ENCODE data around the gene CASK.

The CASK gene

DNA sequence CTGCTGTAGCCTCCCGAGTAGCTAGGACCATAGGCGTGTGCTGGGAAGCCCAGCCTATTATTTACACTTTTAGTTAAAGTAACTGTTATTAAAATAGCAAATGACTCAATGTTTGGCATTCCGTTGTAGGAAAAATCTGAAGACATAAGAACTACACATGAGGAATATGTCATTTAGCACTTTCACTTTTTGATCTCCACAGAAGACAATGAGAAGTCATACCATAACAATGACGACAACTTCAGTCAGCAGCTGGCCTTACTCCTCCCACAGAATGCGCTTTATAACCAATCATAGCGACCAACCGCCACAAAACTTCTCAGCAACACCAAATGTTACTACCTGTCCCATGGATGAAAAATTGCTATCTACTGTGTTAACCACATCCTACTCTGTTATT, 227.9 kb downstream of the CASK start:
- ChIA-PET CTCF (no interaction called here), POLR2A (no interaction called here)
- TF ChIP-seq SP1 (IDR thresholded peaks at IDR 0.05) (no peak), ELF4 (IDR thresholded peaks at IDR 0.05) (no peak), PKNOX1 (IDR thresholded peaks at IDR 0.05) (no peak), ZNF384 (IDR thresholded peaks at IDR 0.05) (no peak), L3MBTL2 (conservative IDR thresholded peaks at IDR 0.05) (no peak), NFRKB (IDR thresholded peaks at IDR 0.05) (no peak), HDGF (IDR thresholded peaks at IDR 0.05; ENCODE audit: borderline replicate concordance) (no peak), SUZ12 (IDR thresholded peaks at IDR 0.05) (no peak)
- DNase-seq (ENCODE audit: extremely low spot score) = no peak

DNA sequence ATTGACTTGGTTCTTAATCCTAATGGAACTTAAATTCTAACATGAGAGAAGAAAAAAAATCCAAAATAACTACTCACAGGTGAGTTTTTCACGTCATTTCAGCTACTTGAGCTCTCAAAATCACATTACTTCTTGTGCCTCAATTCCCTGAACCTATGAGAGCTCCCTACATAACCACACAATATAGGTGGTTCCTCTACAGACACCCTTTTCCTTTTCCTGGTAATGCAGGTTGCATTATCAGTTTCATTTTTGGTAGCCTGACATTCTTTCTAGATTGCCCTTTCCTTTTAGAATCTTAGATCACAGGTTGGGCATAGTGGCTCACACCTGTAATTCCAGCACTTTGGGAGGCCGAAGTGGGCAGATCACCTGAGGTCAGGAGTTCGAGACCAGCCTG, 230.3 kb downstream of the CASK start:
- TF ChIP-seq BHLHE40 (IDR thresholded peaks at IDR 0.05; ENCODE audit: borderline replicate concordance) (no peak), FOXA1 (IDR thresholded peaks at IDR 0.05) (no peak), HDGF (IDR thresholded peaks at IDR 0.05; ENCODE audit: borderline replicate concordance) (no peak), ZNF384 (IDR thresholded peaks at IDR 0.05) (no peak), ELF4 (IDR thresholded peaks at IDR 0.05) (no peak), FOXK2 (IDR thresholded peaks at IDR 0.05) (no peak), L3MBTL2 (conservative IDR thresholded peaks at IDR 0.05) (no peak), ARNT (IDR thresholded peaks at IDR 0.05) (no peak), LEF1 (IDR thresholded peaks at IDR 0.05; ENCODE audit: borderline replicate concordance) (no peak), CTBP1 (IDR thresholded peaks at IDR 0.05; ENCODE audit: borderline replicate concordance) (no peak), PKNOX1 (IDR thresholded peaks at IDR 0.05) (no peak)
- ChIA-PET CTCF (no interaction called here), POLR2A (no interaction called here)
- no peak for DNase-seq (ENCODE audit: extremely low spot score)

DNA sequence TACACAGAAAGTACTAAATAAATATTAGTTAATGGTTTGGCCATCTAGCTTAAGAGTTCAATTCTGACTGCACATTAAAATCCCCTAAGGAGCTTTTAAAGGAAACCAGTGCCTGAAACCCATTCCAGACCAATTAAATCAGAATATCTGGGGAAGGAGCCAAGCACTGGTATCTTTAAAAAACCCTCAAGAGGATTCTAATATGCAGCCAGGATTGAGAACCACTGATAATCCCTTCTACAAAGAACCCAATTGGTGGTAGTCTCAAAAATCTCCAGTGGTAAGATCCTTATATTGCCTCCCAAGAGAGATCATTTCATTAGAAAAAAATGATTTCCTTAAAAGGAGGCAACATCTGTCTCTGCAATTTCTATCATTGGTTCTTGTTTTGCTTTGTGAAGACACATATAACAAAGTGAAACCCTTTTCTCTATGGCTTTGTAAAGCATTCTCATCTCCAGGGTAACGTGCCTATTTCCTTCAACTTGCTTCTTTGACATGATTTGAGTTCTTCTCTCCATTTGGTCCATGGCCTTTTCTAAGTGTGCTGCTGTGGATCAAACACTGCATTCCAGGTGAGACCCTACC, 231.1 kb downstream of the CASK start:
- no peak for DNase-seq (ENCODE audit: extremely low spot score)
- no peak for TF ChIP-seq FOXM1 (IDR thresholded peaks at IDR 0.05; ENCODE audit: borderline replicate concordance)
- CTCF ChIA-PET = no interaction called here
- POLR2A ChIA-PET = no interaction called here

- TF ChIP-seq CTBP1 (IDR thresholded peaks at IDR 0.05; ENCODE audit: borderline replicate concordance) (no peak), NFRKB (IDR thresholded peaks at IDR 0.05) (no peak), SUZ12 (IDR thresholded peaks at IDR 0.05) (no peak), FOXK2 (IDR thresholded peaks at IDR 0.05) (no peak), ARNT (IDR thresholded peaks at IDR 0.05) (no peak), ZNF384 (IDR thresholded peaks at IDR 0.05) (no peak), FOXA1 (IDR thresholded peaks at IDR 0.05) (no peak), TARDBP (IDR thresholded peaks at IDR 0.05) (no peak), ELF4 (IDR thresholded peaks at IDR 0.05) (no peak), PKNOX1 (IDR thresholded peaks at IDR 0.05) (no peak), FOXM1 (IDR thresholded peaks at IDR 0.05; ENCODE audit: borderline replicate concordance) (no peak), SP1 (IDR thresholded peaks at IDR 0.05) (no peak), LEF1 (IDR thresholded peaks at IDR 0.05; ENCODE audit: borderline replicate concordance) (no peak), L3MBTL2 (conservative IDR thresholded peaks at IDR 0.05) (no peak), BHLHE40 (IDR thresholded peaks at IDR 0.05; ENCODE audit: borderline replicate concordance) (no peak)
- DNase-seq (ENCODE audit: extremely low spot score) = no peak
- ChIA-PET POLR2A (no interaction called here), CTCF (no interaction called here)
Observed at GRCh38 chrX:41689711-41690110, 233.6 kb downstream of the CASK start.

DNA sequence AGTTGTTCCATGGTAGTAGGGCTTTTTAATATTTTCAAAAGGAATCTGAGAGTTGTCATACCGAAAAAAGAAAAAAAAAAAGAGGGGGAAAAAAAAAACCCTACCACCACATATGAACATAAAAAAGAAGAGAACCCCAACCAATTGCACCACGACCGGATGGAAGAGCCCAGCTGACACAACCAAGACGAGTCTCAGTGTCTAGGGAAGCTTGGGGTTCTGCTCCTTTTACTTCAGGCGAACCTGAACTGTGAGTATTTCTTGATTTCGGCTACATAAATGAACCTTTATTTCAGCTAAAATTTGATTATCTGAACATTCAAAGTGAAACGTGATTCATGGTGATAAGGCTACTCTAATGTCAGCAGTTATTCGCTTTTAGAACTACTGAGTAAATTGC, 234.5 kb downstream of the CASK start, which contains the start of gene GPR34:
Gene GPR34 (plus strand): TSS at position 139 of the 400 bp plus-strand sequence. CDS start 6,661 bp downstream, outside the sequence.
- TF ChIP-seq BHLHE40 (IDR thresholded peaks at IDR 0.05; ENCODE audit: borderline replicate concordance) = no peak
- TF ChIP-seq ARNT (IDR thresholded peaks at IDR 0.05) = no peak
- TF ChIP-seq NFRKB (IDR thresholded peaks at IDR 0.05) = no peak
- TF ChIP-seq FOXM1 (IDR thresholded peaks at IDR 0.05; ENCODE audit: borderline replicate concordance) = no peak
- TF ChIP-seq ZNF384 (IDR thresholded peaks at IDR 0.05) = no peak
- TF ChIP-seq LEF1 (IDR thresholded peaks at IDR 0.05; ENCODE audit: borderline replicate concordance) = no peak
- no peak for TF ChIP-seq FOXK2 (IDR thresholded peaks at IDR 0.05)
- no peak for TF ChIP-seq PKNOX1 (IDR thresholded peaks at IDR 0.05)
- TF ChIP-seq HDGF (IDR thresholded peaks at IDR 0.05; ENCODE audit: borderline replicate concordance) = no peak
- no peak for TF ChIP-seq SUZ12 (IDR thresholded peaks at IDR 0.05)
- TF ChIP-seq TARDBP (IDR thresholded peaks at IDR 0.05) = no peak
- TF ChIP-seq CTBP1 (IDR thresholded peaks at IDR 0.05; ENCODE audit: borderline replicate concordance) = no peak
- TF ChIP-seq SP1 (IDR thresholded peaks at IDR 0.05) = no peak
- no peak for TF ChIP-seq L3MBTL2 (conservative IDR thresholded peaks at IDR 0.05)
- CTCF ChIA-PET = no interaction called here
- POLR2A ChIA-PET = no interaction called here
- no peak for DNase-seq (ENCODE audit: extremely low spot score)

DNA sequence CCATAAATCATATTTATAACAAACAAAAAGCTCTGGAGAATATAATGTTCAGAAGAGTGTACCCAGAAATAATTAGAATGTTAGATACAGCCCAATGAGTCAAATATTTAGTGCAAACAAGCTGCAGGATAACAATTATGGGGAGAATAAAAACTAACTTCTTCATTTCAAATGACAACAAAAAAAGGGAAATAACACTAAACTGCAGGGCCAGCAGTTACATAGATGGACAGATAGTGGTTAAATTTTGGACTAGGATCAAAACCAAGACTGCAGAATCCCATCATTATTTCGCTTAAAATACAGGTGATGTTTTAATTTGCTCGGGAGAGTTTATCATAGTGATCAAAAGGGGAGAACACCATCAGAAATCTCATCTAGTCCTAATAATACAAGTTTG, 235.2 kb downstream of the CASK start:
- CTCF ChIA-PET = no interaction called here
- no peak for TF ChIP-seq PKNOX1 (IDR thresholded peaks at IDR 0.05)
- no peak for TF ChIP-seq HDGF (IDR thresholded peaks at IDR 0.05; ENCODE audit: borderline replicate concordance)
- no peak for TF ChIP-seq SUZ12 (IDR thresholded peaks at IDR 0.05)
- no peak for TF ChIP-seq FOXA1 (IDR thresholded peaks at IDR 0.05)
- no peak for TF ChIP-seq FOXM1 (IDR thresholded peaks at IDR 0.05; ENCODE audit: borderline replicate concordance)
- TF ChIP-seq BHLHE40 (IDR thresholded peaks at IDR 0.05; ENCODE audit: borderline replicate concordance) = no peak
- TF ChIP-seq ZNF384 (IDR thresholded peaks at IDR 0.05) = no peak
- TF ChIP-seq ELF4 (IDR thresholded peaks at IDR 0.05) = no peak
- no peak for TF ChIP-seq NFRKB (IDR thresholded peaks at IDR 0.05)
- TF ChIP-seq L3MBTL2 (conservative IDR thresholded peaks at IDR 0.05) = no peak
- no peak for TF ChIP-seq FOXK2 (IDR thresholded peaks at IDR 0.05)
- no peak for TF ChIP-seq LEF1 (IDR thresholded peaks at IDR 0.05; ENCODE audit: borderline replicate concordance)
- no peak for TF ChIP-seq SP1 (IDR thresholded peaks at IDR 0.05)
- TF ChIP-seq TARDBP (IDR thresholded peaks at IDR 0.05) = no peak
- no peak for TF ChIP-seq ARNT (IDR thresholded peaks at IDR 0.05)
- TF ChIP-seq CTBP1 (IDR thresholded peaks at IDR 0.05; ENCODE audit: borderline replicate concordance) = no peak
- POLR2A ChIA-PET = no interaction called here
- DNase-seq (ENCODE audit: extremely low spot score) = no peak
